ENCODE measurements around the gene SYVN1. TPM values are rescaled to one million over a fixed set of nuclear protein-coding genes. Genes with fewer than 3 reads are reported as not detected.
A peak's percentile ranks its signal among the peaks of the same experiment; 100 is the strongest.

The SYVN1 gene
- total RNA-seq, 1 experiment from 2014 or later = 34.8 TPM

GRCh38 chr11:65134240-65134951 lies at the start of gene SYVN1 (continued):
- TF ChIP-seq ATF1 (CRISPR knock-in tag; IDR thresholded peaks at IDR 0.05) (no peak), AFF4 (CRISPR knock-in tag; IDR thresholded peaks at IDR 0.05; ENCODE audit: borderline replicate concordance) (no peak), ZNF121 (CRISPR knock-in tag; IDR thresholded peaks at IDR 0.05) (peak; percentile 39; the same call in 1 of the 2 replicates), GABPB1 (CRISPR knock-in tag; IDR thresholded peaks at IDR 0.05) (peak; percentile 59; the same call in 1 of the 2 replicates)

DNA sequence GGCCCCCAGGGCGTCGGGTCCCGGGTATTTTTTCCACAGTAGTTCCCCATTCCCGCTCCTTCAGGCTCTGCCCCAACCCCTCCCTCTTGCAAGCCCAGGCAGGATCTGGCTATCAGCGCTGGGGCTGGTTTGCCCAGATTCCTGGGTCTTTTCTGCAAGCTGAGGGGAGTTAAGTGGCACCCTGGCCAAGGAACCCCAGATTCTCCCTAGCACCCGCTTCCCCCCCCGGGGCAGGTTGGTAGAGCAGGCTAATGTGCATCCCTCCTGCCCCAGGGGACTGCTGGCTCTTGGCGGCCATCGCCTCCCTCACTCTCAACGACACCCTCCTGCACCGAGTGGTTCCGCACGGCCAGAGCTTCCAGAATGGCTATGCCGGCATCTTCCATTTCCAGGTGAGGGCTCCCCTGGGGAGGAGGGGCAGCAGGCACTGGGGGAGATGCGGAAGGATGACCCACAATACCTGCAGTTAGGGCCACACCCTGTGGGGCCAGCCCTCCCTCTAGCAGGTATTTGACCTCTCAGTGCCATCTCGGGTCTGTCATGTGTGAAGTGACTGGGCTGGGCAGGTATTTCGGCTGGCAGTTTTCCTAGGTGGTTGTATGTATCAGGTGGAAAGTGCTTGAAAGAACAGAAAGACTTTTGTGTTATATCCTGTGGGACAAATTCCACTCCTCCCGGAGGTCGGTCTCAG lies 49.0 kb upstream of the SYVN1 start:
- Mint-ChIP-seq H3K4me3 (peak overlapping the region; percentile 99), H3K27ac (peak overlapping the region; percentile 39; the same call in 1 of the 2 replicates), H3K9me3 (no peaks in the 10 kb centered on the region), H3K36me3 (peaks cover 18% of the 10 kb centered on the region), H3K4me1 (peaks cover 48% of the 10 kb centered on the region), H3K27me3 (ENCODE audit: low read depth) (no peaks in the 10 kb centered on the region)
- TF ChIP-seq ZNF219 (CRISPR knock-in tag; IDR thresholded peaks at IDR 0.05; ENCODE audit: borderline replicate concordance) = no peak
- no peak for TF ChIP-seq MXD4 (CRISPR knock-in tag; IDR thresholded peaks at IDR 0.05; ENCODE audit: borderline replicate concordance)
- TF ChIP-seq, protein P1, sequence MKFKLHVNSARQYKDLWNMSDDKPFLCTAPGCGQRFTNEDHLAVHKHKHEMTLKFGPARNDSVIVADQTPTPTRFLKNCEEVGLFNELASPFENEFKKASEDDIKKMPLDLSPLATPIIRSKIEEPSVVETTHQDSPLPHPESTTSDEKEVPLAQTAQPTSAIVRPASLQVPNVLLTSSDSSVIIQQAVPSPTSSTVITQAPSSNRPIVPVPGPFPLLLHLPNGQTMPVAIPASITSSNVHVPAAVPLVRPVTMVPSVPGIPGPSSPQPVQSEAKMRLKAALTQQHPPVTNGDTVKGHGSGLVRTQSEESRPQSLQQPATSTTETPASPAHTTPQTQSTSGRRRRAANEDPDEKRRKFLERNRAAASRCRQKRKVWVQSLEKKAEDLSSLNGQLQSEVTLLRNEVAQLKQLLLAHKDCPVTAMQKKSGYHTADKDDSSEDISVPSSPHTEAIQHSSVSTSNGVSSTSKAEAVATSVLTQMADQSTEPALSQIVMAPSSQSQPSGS (CRISPR knock-in tag; IDR thresholded peaks at IDR 0.05; ENCODE audit: borderline replicate concordance, low read depth) = no peak
- no peak for TF ChIP-seq FOXK1 (CRISPR knock-in tag; IDR thresholded peaks at IDR 0.05)
- no peak for DNase-seq (ENCODE audit: low spot score)
- ATAC-seq = no peak
- CTCF ChIA-PET = interaction anchor here (0.7 to 5.6 kb wide), 12 partner anchors 14 to 295 kb away, joined by 3 to 53 read pairs (median 12); partner anchors contain the start of genes SPDYC and TM7SF2
- POLR2A ChIA-PET = interaction anchor here (3.6 kb wide), 1 partner anchor 48 kb away, joined by 20 read pairs; the partner anchor contains the start of gene SYVN1

- H3K9me3 Mint-ChIP-seq = no peaks in the 10 kb centered on the region
- H3K27ac Mint-ChIP-seq = peak overlapping the region; percentile 99
- H3K36me3 Mint-ChIP-seq = peaks cover 16% of the 10 kb centered on the region
- ChIA-PET POLR2A (interaction anchor here (0.5 to 3.6 kb wide), 8 partner anchors 14 to 318 kb away, joined by 3 to 20 read pairs (median 4); partner anchors contain the start of genes FAU, MRPL49, SYVN1 and ZNHIT2), CTCF (interaction anchor here (0.5 to 5.6 kb wide), 29 partner anchors 10 to 494 kb away, joined by 3 to 53 read pairs (median 7); partner anchors contain the start of genes CDC42EP2, FAU, MRPL49 and POLA2)
- H3K27me3 Mint-ChIP-seq (ENCODE audit: low read depth) = no peaks in the 10 kb centered on the region
- ATAC-seq (peak; percentile 56), DNase-seq (ENCODE audit: low spot score) (peak; percentile 81)
- H3K4me1 Mint-ChIP-seq = peaks cover 48% of the 10 kb centered on the region
- H3K4me3 Mint-ChIP-seq = peak overlapping the region; percentile 99
- no peak for TF ChIP-seq ATF3 (CRISPR knock-in tag; conservative IDR thresholded peaks at IDR 0.05)
- TF ChIP-seq, protein P2, sequence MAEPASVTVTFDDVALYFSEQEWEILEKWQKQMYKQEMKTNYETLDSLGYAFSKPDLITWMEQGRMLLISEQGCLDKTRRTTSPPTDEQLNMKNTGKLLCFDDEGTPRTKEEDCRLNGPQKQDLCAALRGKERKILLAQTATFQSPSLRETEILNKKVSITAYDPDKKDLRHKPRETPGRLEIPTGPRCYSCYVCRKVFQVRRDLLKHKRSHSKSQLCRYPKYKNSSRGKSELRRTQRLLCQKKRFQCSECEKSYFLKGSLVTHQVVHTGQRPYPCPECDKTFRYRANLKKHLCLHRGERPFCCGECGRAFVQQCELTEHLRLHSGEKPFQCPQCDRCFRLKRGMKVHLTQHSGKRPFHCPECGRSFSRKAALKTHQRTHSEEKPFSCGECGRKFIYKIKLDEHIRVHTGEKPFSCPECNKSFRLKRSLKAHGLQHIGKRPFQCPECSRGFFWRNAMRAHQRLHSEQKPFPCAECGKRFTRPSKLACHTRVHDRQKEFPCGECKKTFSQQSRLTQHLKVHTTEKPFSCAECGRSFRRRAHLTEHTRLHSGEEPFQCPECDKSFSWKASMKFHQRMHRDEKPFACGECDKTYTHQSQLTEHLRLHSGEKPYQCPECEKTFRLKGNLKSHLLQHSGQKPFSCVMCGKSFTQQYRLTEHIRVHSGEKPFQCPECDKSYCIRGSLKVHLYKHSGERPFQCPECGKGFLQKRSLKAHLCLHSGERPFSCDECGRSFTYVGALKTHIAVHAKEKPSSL (CRISPR knock-in tag; conservative IDR thresholded peaks at IDR 0.05) = no peak
- no peak for TF ChIP-seq OVOL2 (CRISPR knock-in tag; IDR thresholded peaks at IDR 0.05; ENCODE audit: borderline replicate concordance)
- no peak for TF ChIP-seq ZNF423 (CRISPR knock-in tag; IDR thresholded peaks at IDR 0.05)
- peak; percentile 59 for TF ChIP-seq MAX (CRISPR knock-in tag; IDR thresholded peaks at IDR 0.05)
- TF ChIP-seq CREB1 (CRISPR knock-in tag; IDR thresholded peaks at IDR 0.05) = no peak
- 0 out of 2 replicates have a peak, but pooled peaks have one; percentile 1 for TF ChIP-seq ESRRA (CRISPR knock-in tag; IDR thresholded peaks at IDR 0.05; ENCODE audit: borderline replicate concordance)
These were observed 48.2 kb upstream of the SYVN1 start for GRCh38 chr11:65182258-65183170.
